ENCODE results near the gene RND3.

DNA sequence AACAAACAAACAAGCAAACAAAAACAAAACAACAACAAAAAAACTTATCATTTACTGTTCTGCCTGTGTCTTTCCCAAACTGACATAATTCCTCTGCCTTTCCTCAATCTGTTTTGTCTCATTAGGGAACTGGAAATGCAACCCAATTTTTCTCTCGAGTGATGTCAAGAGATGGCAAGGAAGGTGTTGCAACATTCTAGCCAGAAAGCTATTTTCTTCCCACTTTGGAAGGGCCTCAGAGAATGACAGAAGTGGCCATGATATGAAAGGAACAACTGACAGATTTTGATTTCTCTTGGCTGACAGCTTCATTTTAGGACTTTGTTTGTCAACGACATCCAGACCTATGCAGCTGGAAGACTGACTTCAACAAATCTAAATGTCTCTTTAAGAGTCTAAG, 24.7 kb downstream of the RND3 start:
- TF ChIP-seq KDM2A (CRISPR knock-in tag; IDR thresholded peaks at IDR 0.05; ENCODE audit: borderline replicate concordance, low read depth) (no peak), KLF6 (CRISPR knock-in tag; IDR thresholded peaks at IDR 0.05) (no peak), CAMTA2 (CRISPR knock-in tag; IDR thresholded peaks at IDR 0.05; ENCODE audit: borderline replicate concordance) (no peak)

Measured in HepG2 (cell line).